Stimulated activated CD8-positive, alpha-beta memory T cell treated with anti-CD3 and anti-CD28 coated beads, Interleukin-15, amount 100 ng/mL, for 24 hours (primary cell): Measurements from ENCODE around the gene GCNT1.
"Not testable (repeated sequence)": the region's sequence is repeated elsewhere in the genome, so short reads cannot be mapped to it uniquely, and the experiment has no call there.

Experiments
- DNase-seq: peaks from one replicate; pipeline ENCODE4 v3.0.0-alpha.2; 2020; ENCODE audit warnings: low read depth

The GCNT1 gene

DNA sequence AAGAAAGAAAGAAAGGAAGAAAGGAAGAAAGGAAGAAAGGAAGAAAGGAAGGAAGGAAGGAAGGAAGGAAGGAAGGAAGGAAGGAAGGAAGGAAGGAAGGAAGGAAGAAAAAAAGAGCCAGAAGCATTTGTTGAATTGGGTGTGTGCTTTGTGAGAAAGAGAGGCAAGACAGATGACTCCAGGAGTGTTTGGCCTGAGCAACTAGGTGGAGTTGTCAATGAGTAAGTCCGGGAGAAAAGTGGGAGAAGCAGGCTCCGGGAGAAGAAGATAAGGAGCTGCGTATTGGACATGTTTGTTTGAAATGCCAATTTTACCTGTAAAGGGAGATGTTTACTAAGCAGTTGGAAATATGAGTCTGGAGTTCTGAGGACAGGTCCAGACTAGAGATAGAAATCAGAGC, 15.1 kb upstream of the GCNT1 start:
- no peak for DNase-seq

DNA sequence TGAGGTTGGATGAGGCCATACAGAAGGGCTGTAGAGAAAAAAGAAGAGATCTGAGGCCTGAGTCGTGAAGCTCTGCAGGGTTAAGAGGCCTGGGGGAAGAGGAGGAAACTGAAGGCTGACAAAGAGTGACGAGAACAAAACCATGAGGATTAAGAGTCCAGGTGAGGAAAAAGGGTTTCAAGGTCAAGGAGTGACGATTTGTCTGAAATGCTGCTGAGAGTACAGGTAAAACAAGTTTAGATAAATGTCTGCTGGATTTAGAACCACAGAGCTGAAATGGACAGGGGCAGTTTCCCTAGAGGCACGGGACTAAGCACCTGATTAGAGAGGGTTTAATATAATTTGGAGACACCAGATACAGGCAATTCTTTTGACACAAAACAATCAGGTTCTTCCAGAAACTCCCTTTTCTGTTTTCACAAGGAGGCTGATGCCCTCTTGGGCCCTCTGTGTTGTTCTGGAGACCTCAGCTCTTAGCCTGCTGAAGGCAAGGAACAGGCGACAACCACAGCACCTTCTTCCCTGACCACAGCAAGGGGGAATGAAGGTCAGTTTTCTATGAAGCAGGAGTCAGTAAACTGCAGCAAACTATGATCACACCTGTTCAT, 14.6 kb upstream of the GCNT1 start:
- no peak for DNase-seq

DNA sequence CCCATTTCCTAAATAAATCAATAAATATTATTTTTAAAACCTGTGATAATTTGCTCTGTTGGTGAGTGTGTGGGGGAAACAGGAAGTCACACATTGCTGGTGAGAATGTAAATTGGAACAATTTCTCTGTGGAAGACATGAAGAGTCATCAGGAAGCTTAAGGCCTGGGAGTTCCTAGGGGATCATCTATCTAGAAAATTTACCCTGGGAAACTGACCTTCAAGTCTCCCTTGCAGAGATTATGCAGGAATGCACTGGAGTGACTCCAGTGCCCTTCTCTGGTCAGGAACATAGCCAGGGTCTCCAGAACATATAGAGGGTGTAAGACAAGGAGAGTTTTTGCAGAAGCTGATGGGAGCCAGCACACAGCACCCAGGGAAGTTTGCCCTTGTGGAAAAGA, 13.0 kb upstream of the GCNT1 start:
- no peak for DNase-seq

DNA sequence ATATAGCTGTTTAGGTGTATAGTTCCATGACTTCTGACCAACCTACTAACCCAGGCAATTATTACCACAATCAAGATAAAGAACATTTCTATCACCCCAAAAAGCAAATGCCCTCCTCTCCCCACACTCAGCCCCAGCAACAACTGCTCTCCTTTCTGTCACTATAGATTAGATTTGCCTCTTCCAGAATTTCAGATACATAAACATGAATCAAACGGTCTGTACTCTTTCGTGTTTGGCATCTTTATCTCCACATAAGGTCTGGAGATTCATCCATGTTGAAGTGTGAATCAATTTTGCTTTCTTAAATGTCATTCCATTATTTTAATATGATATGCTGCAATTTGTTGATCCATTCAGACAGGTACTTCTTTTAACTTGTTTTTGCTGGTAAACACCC, 10.5 kb upstream of the GCNT1 start:
- DNase-seq, result no peak

DNA sequence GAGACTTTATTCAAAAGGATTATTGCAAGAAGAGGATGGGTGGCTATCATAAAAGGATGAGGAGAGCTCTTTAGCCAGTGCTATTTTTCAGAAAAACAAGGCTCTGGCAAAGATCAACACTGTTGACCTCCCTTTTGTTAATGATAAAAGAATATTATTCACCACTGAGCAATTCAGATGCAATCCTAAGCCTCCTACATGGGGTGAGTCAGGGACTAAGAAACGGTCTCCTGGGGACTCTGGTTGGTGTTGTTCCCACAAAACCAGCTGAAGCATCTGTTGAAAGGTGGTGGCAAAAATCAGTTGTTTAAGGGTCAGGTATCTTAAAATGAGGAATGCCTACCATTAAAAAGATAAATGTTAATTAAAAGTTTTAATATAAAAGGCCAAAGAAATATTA, 7.7 kb upstream of the GCNT1 start:
- DNase-seq, result no peak

DNA sequence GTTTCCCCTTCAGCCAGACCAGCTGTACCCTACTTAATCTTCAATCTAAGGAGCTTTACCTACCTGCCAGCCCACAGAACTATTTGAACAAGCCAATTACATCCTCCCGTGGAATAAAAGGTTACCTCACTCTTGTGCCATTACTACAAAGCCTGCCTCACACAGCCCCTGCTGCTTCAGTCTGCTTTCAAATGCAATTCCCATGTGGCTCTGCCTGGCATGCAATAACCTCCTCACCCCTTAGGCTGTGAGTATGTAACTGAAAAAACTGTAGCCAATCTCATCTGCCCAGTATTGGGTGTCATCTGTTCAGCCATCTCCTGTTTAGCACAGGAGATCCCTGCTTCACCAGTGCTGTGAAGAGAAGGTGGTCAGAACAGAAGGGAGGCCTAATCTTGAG, 6.1 kb upstream of the GCNT1 start:
- no peak for DNase-seq

DNA sequence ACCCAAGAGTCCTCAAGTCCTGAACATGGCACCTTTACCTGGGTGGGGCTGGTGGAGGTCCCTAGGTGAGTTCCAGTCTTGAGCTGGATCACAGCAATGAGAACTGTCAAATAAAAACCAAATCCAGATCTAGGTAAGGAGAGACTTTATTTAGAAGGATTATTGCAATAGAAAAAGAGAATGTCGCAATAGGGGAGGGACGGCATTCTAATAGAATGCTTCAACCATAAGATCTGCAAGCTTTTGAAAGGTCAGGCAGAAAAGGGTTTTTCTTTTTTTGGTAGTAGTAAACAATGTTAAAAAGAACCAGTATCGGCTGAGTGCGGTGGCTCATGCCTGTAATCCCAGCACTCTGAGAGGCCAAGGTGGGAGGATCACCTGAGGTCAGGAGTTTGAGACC, 5.2 kb upstream of the GCNT1 start:
- no peak for DNase-seq

DNA sequence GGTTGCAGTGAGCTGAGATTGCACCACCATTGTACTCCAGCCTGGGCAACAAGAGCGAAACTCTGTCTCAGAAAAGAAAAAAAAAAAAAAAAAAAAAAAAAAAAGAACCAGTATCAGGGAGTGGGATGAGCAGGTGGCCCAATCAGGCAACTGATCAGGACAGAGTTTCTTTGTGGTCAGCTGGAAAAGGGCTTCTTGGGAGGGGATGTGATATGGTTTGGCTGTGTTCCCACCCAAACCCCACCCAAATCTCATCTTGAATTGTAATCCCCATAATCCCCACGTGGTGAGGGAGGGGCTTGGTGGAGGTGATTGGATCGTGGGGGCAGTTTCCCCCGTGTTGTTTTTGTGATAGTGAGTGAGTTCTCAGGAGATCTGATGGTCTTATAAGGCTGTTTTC, 4.7 kb upstream of the GCNT1 start:
- DNase-seq, result no peak

DNA sequence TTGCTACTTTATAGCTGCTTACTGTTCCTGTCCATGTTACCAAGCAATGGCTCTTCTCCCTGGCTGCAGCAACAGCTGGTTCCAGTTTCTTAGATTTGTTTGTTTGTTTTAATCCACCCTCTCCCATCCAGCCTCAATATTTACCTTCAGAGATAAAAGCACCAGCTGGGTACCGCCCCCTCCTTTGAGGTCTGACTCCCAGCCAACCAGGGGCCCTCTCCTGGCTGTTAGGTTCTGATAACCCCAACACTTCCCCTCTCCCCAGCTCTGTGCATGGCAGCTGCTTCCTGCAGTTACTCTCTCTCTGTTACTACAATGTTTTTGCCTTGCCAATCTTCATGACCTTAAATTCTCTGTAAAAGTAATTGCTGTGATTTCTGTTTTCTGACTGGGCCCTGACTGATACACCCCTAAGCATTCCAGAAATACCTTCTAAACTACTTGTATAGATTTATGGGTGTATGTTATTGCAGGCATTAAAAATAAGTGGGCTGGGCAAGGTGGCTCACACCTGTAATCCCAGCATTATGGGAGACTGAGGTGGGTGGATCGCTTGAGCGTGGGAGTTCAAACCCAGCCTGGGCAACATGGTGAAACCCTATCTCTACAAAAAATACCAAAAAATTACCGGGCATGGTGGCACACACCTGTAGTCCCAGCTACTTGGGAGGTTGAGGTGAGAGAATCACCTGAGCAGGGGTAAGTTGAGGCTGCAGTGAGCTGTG, 2.6 kb upstream of the GCNT1 start:
- DNase-seq, result no peak

DNA sequence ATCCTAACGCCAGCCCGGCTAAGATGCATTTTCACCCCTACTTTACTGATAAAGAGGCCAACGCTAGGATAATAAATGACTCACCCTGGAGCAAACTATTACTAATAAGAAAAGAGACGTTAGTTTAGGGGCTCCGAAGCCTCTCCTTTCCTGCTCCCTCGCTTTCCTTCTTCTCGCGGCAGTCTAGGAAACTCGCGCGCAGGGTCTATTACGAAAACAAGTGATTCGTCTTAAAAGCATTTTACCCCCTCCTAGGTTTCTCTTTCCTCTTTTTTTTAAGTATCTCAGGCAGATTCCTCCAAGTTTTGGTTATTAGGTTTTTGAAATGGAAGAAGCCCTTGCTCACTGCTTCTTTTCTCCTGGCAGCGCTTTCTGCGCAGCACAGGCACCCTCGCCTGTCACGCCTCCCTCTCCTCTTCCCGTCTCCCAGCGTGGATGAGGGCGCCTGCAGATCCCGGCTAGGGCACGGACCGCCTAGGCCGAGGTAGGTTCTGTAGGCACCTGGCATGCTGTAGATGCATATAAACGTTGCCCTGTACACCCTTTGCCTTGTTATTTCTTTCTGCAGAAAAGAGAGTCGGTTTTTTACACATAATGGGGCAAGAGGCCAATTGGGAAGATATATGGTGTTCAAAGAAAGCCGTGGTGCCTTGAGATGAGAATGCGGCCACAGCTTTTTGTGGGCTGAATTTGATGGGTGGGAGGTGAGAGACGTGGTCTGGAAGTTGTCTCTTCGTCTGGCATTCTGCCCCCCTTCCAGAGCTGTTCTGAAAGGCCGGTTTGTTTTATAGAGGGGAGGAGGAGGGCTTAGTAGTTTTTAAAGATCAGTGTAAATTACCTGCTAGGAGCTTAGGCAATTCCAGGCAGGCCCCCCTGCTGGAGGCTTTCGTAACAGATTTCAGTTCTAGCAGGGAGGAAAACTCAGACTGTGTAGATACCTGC, 983 bp downstream of the GCNT1 start:
- no peak for DNase-seq

DNA sequence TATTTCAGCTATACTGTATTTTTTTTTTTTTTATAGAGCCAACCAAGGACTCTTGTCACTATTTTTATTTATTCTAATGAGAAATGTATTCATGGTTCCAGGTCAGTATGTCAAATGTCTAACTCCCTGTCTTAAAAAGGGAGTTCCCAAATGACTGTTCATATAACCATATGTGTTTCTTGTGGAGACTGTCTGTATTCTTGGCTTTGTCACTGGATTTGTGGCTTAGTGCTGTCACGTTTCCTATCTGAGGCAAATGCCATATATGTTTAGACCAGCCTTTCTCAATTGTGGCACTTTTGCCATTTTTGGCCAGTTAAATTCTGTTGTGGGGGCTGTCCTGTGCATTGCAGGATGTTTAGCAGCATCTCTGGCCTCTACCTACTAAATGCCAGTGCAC, 3.1 kb downstream of the GCNT1 start:
- no peak for DNase-seq

DNA sequence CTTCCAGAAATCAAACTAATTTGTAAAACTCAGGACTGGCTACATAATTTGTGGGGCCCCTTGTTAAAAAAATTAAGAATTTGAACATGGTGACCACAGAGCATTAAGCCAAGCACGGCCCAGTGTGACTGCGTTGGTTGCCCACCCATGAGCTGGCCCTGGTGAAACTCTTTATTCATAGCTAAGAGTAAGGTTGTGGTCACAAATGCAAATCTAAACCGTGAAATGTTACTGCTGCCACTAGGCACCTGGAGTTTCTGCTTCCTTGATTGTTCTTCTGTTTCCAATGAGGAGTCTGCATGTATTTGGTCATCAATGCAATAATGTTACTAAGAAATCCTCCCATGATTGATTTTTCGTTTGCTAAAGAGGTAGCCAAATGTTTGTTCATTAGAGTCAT, 4.2 kb downstream of the GCNT1 start:
- no peak for DNase-seq

DNA sequence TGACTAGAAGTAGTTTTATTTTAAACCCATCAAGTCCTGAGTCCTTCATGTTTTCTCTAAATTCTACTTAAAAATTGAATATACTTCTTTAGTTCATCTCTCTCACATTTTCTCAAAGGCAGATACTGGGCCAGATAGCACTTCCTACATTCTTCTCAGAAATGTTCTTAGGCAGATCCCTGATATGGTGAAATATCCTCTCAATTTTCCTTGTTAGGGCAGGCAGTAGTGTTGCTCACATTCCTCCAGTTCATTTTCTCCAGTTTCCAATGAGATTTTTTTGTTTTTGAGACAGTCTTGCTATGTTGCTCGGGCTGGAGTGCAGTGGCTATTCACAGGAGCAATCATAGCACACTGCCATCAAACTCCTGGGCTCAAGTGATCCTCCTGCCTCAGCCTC, 5.7 kb downstream of the GCNT1 start:
- DNase-seq, result no peak

DNA sequence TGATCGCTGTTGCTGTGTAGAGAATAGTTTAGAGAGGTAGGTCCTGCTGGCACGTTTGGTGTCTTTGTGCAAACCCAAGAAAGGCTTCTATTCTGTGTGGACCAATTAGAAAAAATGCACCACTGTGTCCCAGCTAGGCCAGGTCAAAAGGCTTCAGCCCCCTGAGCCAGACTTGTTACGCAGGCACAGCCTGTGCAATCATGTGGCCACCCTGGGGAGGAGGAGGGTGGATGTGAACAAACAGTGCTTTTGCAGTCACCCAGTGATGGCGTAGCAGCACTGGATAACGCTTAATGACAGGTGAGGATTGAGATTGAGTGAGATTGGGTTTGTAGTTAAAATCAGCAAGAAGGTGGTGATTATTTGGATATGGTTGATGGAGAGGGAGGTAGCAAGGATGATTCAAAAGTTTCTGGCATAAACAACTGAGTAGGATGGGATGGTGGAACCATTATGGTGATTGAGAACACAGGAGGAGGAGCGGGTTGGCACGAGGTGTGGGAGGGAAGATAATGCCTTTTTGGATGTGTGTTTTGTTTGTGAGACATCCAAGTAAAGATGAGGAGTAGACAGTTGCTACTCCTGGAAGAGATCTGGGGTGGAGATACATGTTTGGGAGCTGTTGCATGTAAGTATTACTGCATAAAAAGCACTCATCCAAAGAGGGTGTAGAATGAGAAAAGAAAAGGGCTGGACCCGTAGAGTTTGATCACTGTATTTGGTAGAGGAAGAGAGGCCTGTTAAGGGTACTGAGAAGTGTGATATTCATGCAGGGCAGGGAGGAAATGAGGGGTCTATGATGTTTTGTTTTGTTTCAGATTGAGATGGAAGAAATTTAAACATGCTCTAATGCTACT, 6.7 kb downstream of the GCNT1 start:
- DNase-seq, result no peak

DNA sequence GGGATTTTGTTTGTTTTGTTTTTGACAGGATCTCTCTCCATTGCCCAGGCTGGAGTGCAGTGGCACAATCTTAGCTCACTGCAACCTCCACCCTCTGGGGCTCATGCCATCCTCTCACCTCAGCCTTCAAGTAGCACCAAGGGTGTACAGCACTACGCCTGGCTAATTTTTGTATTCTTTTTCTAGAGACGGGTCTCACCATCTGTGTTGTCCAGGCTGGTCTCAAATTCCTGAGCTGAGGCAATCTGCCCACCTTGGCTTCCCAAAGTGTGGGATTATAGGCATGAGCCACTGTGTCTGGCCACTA, 7.3 kb downstream of the GCNT1 start:
- DNase-seq, result no peak

DNA sequence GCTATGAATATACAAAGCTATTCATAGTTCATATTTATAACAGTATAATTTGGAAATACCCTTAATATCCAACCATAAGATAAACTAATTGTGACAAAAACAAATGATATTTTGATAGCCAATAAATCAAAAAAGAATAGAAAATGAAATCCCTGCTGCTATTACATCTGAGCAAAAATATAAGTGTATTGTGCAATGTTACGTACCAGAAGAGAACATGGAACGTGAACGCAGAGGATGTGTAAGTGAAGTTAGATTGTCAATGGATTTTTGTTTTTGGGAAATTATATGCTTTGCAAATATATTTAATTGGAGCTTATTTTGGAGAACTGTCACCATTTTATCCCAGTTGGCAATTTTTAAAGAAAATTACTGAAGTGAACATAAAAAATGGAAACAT, 15.4 kb downstream of the GCNT1 start:
- no peak for DNase-seq

DNA sequence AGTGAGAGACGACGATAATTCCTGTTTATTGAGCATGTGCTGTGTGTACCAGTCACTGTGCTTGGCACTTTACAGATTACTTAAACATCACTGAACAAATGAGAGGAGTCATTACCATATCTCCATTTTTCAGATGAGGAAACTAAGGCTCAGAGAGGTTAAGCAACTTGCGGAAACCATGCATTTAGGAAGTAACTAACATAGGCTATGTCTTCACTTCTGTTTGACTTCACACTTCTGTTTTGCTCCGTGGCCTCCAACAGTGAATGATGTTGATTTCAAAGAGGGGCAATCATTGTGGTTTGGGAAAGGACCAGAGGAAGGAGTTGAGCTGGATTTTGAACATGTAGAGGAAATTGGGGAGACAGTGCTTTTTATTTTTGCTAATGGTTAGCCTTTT, 16.7 kb downstream of the GCNT1 start:
- no peak for DNase-seq

DNA sequence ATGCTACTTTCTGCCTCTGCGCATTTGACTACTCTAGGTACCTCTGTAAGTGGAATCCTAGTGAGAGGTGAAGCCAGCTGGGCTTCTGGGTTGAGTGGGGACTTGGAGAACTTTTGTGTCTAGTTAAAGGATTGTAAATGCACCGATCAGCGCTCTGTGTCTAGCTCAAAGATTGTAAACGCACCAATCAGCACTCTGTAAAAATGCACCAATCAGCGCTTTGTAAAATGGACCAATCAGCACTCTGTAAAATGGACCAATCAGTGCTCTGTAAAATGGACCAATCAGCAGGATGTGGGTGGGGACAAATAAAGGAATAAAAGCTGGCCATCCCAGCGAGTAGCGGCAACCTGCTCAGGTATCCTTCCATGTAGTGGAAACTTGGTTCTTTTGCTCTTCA, 18.8 kb downstream of the GCNT1 start:
- not testable (repeated sequence) for DNase-seq

DNA sequence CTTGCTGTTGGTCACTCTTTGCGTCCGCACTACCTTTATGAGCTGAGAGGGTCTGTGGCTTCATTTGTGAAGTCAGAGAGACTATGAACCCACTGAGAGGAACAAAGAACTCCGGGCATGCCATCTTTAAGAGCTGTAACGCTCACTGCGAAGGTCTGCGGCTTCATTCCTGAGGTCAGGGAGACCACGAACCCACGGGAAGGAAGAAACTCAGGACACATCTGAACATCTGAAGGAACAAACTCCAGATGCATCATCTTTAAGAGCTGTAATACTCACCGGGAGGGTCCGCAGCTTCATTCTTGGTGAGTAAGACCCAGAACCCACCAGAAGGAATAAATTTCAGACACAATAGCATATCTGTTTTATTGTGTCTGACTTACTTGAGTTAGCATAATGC, 19.2 kb downstream of the GCNT1 start:
- DNase-seq, result no peak

DNA sequence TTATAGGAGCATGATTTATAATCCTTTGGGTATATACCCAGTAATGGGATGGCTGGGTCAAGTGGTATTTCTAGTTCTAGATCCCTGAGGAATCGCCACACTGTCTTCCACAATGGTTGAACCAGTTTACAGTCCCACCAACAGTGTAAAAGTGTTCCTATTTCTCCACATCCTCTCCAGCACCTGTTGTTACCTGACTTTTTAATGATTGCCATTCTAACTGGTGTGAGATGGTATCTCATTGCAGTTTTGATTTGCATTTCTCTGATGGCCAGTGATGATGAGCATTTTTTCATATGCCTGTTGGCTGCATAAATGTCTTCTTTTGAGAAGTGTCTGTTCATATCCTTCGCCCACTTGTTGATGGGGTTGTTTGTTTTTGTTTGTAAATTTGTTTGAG, 20.4 kb downstream of the GCNT1 start:
- DNase-seq, result not testable (repeated sequence)

DNA sequence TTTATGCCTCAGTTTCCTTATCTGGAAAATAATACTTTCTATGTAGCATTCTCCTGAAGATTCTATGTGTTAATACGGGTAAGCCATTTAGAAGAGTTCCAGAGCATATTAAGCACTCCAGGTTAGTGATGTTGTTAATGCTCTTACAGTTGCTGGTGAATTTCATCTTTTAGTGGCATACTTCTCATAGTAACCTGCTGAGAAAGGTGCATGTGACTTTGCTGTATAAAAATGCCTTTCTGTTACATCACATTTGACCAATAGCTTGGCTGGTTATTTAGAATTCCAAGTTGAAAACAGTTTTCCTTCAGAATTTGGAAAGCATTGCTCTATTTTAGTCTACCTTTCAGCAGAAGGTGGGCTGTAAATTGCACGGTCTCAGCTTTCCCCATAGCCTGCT, 27.2 kb downstream of the GCNT1 start:
- DNase-seq, result no peak

DNA sequence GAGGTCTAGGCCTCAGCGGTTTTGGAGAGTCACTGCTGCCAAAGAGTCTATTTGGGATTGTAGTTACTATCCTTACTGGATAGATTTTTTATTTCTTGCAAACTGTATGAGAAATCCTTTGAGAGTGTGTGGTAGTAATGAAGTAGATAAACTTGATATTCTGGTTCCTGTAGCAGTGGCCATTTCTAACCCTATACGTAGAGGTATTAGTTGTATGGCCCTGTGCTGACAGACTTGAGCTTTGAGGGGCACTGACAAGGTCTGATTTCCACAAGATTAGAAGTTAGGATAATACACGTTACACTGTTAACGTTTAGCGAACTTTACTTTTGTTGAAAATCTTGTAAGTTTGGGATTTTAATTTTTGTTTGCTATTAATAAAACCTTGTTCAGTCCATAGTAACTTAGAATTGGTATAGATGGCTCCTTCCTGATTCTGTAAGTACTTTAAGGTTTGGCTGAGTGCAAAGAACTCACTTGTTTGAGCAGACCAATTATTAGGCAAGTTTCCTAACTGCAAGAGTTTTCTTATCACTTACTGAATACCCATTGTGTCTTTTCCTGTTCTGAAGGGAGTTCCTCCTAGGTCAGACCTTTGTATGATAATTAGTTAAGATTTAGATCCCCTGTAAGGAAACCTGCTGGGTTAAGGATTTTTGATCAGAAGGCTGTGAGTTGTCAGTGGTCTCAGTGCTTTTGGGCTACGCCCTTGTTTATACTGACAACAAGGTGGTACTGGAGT, 31.4 kb downstream of the GCNT1 start:
- no peak for DNase-seq
